ENCODE results near the gene PTX3.

GRCh38 chr3:157447026-157447694 is 10.5 kb downstream of the PTX3 start:
- no peak for TF ChIP-seq POLR2A (IDR thresholded peaks at IDR 0.05)
- peak in 2 of 4 donors; percentile 19 to 23 for TF ChIP-seq CTCF (IDR thresholded peaks at IDR 0.05)
